Measurements from ENCODE around the gene CREBBP.

The CREBBP gene

GRCh38 chr16:3854750-3855541 lies 25.6 kb downstream of the CREBBP start:
- no peak for DNase-seq

DNA sequence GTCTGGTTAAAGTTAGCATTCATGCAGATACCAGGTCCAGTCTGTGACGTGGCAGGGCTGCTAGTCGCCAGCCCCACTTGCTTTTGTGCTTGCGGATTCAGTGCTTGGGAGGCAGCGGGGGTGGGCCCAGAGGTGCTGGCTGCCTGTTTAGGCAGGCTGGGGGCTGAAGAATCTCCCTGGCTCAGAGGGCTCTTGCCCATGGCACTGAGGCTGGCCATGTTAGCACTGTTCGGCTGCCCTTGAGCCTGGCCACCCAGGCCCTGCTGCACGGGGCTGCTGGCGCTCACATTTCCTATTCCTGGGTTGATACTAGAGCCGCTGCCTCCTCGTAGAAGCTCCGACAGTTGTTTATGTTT lies 30.0 kb downstream of the CREBBP start:
- DNase-seq: no peak

- no peak for DNase-seq
Measured at GRCh38 chr16:3849751-3850543, 30.6 kb downstream of the CREBBP start.

DNA sequence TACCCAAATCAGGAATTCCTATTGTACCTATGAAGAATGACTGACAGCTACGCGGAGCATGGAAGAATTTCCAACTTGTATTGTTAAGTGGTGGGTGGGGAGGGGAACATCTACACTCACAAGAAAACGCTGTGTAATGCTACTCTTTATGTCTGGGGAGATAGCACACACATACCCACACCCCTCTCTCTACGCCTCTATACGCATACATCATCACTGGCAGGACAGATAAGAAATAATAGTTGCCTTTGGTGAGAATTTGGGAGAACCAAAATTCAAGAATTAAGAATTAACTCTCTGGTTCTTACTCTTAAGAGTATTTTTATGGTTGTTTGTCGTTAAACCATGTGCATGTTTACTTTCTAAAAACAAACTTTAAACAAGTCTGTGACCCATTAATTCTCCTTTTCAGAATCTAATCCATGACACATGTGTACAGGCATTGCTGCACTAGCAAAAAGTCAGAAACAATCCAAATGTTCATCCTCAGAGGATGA lies 33.9 kb downstream of the CREBBP start:
- no peak for DNase-seq

DNA sequence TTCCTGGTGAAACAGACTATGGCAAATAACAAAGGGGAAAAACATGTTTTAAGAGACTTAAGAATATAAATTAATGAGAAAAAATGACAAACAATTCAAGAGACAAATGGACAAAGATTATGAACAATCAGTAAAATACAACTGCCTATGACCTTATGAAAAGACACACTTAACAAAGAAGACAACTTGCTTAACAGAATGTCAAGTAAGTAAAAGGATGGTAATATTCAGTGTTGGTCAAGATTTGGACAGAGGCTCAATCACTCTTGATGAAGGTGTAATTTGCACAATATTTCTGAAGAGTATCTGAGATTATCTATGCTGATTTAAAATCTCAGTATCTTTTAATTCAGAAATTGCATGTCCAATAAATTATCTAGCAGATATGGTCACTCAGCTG lies 34.4 kb downstream of the CREBBP start:
- DNase-seq: no peak

DNA sequence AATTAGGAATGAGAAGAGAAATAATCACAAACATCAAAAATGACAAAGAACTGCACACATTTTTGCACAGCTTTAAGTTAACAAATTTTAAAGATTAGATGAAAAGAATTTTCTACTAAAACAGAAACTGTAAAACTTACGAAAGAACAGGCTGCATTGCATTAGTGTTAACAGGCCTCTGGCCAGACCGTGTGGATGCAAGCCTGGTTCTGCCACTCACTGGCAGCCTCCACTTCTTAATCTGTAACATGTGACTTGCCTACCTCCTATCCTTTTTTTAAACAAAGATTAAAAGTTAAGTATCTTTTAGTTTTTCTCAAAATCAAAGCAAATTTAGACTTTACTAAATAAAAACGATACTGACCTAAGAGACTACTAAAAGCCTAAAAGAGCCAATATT lies 37.5 kb downstream of the CREBBP start:
- DNase-seq: no peak

- no peak for DNase-seq
Measured at GRCh38 chr16:3841729-3842508, 38.6 kb downstream of the CREBBP start.

GRCh38 chr16:3839402-3840184 lies 40.9 kb downstream of the CREBBP start:
- DNase-seq: no peak

- DNase-seq: no peak
Measured at GRCh38 chr16:3838600-3839401, 41.7 kb downstream of the CREBBP start.

DNA sequence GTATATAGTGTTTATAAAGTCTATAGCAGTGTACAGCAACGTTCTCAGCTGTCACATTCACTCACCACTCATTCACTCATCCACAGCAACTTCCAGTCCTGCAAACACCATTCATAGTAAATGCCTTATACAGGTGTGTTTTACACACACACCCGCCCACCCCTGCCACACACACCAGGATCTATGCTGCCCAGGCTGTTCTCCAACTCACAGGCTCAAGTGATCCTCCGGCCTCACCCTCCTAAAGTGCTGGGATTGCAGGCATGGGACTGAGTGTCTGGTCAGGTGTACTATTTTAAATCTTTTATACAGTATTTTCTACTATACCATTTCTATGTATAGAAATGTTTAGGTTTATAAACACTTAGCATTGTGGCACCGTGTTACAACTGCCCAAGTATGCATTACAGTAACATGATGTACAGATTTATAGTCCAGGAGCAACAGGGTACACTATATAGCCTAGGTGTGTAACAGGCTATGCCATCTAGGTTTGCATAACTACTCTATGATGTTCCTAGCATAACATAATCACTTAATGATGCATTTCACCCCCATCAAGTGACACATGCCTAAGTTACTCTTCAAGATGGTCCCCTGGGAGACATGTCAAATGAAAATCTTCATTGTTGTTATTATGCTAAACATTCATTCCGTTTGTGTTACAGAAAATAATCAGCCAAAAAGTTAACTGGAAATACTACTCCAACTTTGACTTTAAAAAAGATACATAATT lies 42.5 kb downstream of the CREBBP start:
- no peak for DNase-seq

DNA sequence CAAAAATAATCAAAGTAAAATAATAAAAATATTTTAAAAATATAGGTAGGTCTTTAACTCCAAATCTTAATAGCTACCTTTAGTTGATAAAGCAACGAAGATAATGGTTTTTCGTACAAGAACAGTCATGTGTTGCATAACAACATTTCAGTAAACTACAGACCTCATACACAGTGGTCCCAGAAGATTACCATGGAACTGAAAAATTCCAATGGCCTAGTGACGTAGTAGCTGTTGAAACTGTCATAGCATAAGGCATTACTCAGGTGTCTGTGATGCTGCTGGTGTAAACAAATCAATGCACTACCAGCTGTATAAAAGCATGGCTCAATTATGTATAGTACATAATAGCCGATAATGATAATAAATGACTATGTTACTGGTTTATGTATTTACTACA lies 43.9 kb downstream of the CREBBP start:
- DNase-seq: no peak

- no peak for DNase-seq
Measured at GRCh38 chr16:3835089-3835602, 45.4 kb downstream of the CREBBP start.

DNA sequence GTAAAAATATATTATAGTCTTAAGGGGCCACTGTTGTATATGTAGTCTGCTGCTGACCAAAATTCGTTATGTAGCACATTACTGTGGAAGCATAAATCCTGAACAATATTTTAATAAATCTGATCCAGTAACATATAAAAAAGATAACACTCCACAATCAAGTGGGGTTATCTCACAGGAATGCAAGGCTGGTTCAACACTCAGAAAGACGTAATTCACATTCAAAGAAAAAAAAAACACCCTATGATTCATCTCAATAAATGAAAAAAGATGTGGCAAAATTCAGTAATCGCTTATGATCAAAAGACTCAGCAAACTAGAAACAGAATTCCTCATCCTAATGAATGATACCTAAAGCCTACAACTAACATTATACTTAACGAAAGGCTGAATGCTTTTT lies 47.8 kb downstream of the CREBBP start:
- DNase-seq: no peak

DNA sequence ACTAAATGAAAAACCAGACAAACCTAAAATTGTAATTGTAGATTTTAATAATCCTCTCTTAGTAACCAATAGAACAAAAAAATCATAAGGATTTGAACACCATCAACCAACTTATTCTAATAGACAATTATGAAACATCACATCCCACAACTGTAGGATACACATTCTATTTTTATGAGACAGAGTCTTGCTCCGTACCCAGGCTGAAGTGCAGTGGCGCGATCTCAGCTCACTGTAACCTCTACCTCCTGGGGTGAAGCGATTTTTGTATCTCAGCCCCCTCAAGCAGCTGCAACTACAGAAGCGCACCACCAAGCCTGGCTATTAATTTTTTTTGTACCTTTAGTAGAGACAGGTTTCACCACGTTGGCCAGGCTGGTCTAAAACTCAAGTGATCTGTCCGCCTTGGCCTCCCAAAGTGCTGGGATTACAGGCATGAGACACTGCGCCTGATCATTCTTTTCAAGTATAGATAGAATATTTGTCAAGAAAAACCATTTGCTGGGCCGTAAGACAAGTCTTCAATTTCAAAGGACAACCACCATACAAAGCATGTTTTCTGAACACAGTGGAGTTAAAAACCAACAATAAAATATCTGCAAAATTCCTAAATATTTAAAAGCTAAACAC lies 49.8 kb downstream of the CREBBP start:
- no peak for DNase-seq

DNA sequence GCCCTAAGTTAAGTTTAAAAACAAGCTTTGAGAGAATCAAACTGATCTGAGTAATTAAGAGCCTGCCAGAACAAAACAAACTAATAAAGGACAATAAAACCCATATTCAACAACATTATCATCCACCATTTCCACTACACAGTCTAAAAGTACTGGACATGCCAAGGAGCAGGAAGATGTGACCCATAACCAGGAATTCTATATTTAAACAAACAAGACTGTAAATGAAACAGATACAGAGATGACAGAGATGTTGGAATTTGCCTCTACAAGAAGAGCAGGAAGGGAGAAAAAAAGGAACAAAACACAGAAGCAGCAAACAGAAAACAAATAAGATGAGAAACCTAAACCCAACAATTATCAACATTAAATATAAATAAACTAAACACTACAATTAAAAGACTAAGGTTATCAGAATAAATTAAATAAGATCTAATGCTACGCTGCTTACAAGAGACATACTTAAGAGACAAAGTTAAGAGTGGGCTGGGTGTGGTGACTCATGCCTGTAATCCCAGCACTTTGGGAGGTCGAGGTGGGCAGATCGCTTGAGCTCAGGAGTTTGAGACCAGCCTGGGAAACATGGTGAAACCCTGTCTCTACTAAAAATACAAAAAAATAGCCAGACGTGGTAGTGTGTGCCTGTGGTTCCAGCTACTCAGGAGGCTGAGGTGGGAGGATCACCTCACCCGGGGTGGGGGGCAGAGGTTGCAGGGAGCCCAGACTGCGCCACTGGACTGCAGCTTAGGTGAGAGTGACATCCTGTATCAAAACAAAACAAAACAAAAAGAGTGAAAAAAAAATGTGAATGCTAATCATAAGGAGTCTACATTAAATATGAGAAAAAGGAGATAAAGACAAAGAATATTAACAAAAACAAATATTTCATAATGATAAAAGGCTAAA lies 50.6 kb downstream of the CREBBP start:
- DNase-seq: no peak

DNA sequence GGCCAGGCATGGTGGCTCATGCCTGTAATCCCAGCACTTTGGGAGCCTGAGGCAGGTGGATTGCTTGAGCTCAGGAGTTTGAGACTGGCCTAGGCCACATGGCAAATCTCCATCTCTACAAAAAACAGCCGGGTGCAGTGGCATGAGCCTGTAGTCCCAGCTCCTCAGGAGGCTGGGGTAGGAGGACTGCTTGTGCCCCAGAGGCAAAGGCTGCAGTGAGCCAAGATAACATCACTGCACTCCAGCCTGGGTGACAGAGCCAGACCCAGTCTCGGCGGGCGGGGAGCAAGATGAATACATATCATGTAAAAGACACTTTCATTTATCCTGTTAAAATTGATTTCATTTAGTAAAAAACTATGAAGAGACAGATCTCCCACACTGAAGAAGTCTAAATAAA lies 54.6 kb downstream of the CREBBP start:
- no peak for DNase-seq

DNA sequence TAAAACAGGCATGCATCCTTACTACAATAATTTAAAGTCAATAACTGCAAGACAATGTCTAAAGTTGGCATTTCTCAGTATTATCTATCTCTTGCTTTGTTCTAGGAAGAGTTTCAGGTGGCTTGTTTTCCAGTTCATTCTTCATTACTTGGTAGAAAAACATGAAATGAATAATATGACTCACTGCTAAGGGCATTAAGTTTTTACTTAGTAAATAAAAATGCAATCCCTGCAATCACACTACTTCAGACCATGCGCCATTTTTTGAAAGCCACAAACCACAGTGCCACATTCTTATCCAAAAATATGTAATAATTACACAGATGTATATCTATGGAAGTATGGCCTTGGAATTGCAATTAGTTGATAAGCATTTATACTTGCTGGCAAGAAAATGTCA lies 55.4 kb downstream of the CREBBP start:
- no peak for DNase-seq

DNA sequence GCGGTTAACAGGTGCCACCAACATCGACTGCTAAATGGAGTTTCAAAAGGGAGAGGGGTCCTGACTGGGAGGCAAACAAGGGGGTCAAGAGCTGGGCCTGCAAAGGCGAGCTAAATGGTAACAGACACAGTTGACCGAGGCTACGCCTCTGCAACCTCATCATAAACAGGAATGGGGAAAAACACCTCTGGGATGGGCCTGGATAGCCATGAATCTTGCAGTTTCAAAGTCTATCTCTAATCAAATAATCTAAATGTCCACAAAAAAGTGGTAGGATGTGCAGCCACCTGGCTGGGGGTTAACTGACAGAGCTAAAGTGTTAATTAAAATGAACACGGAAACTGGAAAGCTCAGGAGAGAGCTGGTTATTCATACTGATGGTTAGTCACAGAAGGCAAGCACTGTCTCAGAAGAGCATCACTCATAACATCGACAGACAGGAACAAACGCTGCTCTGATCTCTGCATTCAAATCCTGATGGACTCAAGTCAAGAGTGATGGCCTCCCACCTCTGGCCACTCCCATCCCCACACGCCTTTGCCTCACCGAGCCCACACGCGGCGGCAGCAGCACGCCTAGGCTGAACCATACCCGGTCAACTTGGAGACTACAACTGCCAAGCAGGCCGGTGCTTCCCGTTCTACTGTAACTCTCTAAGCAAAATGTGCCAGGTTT lies 56.3 kb downstream of the CREBBP start:
- DNase-seq: no peak

DNA sequence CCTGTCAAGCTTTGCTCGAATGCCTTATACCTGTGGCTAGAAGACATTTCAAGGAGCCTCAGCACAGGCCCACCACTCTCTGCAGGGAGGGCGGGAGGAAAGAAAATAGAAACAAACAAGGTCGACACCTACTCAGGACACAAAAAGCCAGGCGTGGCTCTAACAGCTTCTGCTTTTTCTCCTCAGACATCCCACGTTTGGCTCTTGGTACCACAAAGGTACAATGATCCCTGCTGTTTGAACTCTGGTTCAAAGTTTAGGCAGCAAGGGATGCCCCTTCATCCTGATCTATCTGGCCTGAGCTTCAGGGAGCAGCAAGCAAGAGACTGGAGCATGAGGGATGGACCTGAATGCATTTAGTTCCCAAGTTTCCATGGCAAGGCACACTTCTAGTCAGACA lies 57.1 kb downstream of the CREBBP start:
- no peak for DNase-seq

Measured in stimulated activated CD4-positive, alpha-beta T cell treated with anti-CD3 and anti-CD28 coated beads, Interleukin-15, amount 100 ng/mL, for 24 hours (primary cell).